H9 (cell line): ENCODE measurements around the gene CRAT. TPM values are rescaled to one million over a fixed set of nuclear protein-coding genes. Genes with fewer than 3 reads are reported as not detected.
A peak's percentile ranks its signal among the peaks of the same experiment; 100 is the strongest.

Experiments
- DNase-seq: peaks from one replicate; pipeline ENCODE4 v3.0.0-alpha.2; 2017
- H2AFZ ChIP-seq: one replicate; pipeline ENCODE4 v1.6.1; 2013; ENCODE audit warnings: mild to moderate bottlenecking, low read length, control low read depth, moderate library complexity
- H2AK5ac ChIP-seq: 2 replicates; pipeline ENCODE4 v1.6.1; 2013; ENCODE audit warnings: low read length, control low read depth, mixed read lengths; ENCODE audit not compliant: insufficient read length
- H2BK120ac ChIP-seq: one replicate; pipeline ENCODE4 v1.6.1; 2013; ENCODE audit warnings: low read depth, mild to moderate bottlenecking, low read length, control low read depth, inconsistent platforms; ENCODE audit not compliant: poor library complexity, severe bottlenecking
- H2BK12ac ChIP-seq: 2 replicates; pipeline ENCODE4 v1.6.1; 2013; ENCODE audit warnings: low read length, control low read depth, mixed read lengths, low read depth; ENCODE audit not compliant: insufficient read length
- H2BK15ac ChIP-seq: 2 replicates; pipeline ENCODE4 v1.6.1; 2013; ENCODE audit warnings: low read depth, low read length, control low read depth
- H2BK20ac ChIP-seq: one replicate; pipeline ENCODE4 v1.6.1; 2013; ENCODE audit warnings: low read depth, mild to moderate bottlenecking, low read length, control low read depth, inconsistent platforms; ENCODE audit not compliant: poor library complexity, severe bottlenecking
- H2BK5ac ChIP-seq: 2 replicates; pipeline ENCODE4 v1.6.1; 2013; ENCODE audit warnings: low read length, control low read depth, mixed read lengths; ENCODE audit not compliant: insufficient read length
- H3K14ac ChIP-seq: 2 replicates; pipeline ENCODE4 v1.6.1; 2013; ENCODE audit warnings: low read length, control low read depth; ENCODE audit not compliant: insufficient read depth
- H3K18ac ChIP-seq: 2 replicates; pipeline ENCODE4 v1.6.1; 2013; ENCODE audit warnings: low read depth, mild to moderate bottlenecking, mixed read lengths, low read length, control low read depth; ENCODE audit not compliant: insufficient read length
- H3K23ac ChIP-seq: 2 replicates; pipeline ENCODE4 v1.6.1; 2013; ENCODE audit warnings: low read length, control low read depth, mixed read lengths, low read depth; ENCODE audit not compliant: insufficient read length
- H3K23me2 ChIP-seq: 2 replicates; pipeline ENCODE4 v1.6.1; 2013; ENCODE audit warnings: low read depth, mild to moderate bottlenecking, mixed read lengths, low read length, control low read depth; ENCODE audit not compliant: insufficient read length, poor library complexity, severe bottlenecking
- H3K27ac ChIP-seq: 2 replicates; pipeline ENCODE4 v1.5.1; 2013; ENCODE audit warnings: low read length, control low read depth, mixed read lengths, low read depth; ENCODE audit not compliant: insufficient read length
- H3K27me3 ChIP-seq: 2 replicates; pipeline ENCODE4 v1.6.1; 2013; ENCODE audit warnings: low read length, control low read depth, inconsistent platforms; ENCODE audit not compliant: insufficient read depth
- H3K4ac ChIP-seq: 2 replicates; pipeline ENCODE4 v1.6.1; 2013; ENCODE audit warnings: low read depth, mild to moderate bottlenecking, control low read depth, inconsistent platforms, low read length, moderate library complexity
- H3K4me1 ChIP-seq: 2 replicates; pipeline ENCODE4 v1.6.1; 2013; ENCODE audit warnings: low read length, control low read depth, inconsistent platforms; ENCODE audit not compliant: insufficient read depth
- H3K4me2 ChIP-seq: 2 replicates; pipeline ENCODE4 v1.6.1; 2013; ENCODE audit warnings: low read length, control low read depth, mixed read lengths; ENCODE audit not compliant: insufficient read length, insufficient read depth
- H3K56ac ChIP-seq: 2 replicates; pipeline ENCODE4 v1.6.1; 2013; ENCODE audit warnings: low read depth, mild to moderate bottlenecking, mixed read lengths, low read length, control low read depth; ENCODE audit not compliant: insufficient read length
- H3K79me1 ChIP-seq: 2 replicates; pipeline ENCODE4 v1.6.1; 2013; ENCODE audit warnings: low read depth, mild to moderate bottlenecking, moderate library complexity, low read length, control low read depth, inconsistent platforms; ENCODE audit not compliant: insufficient read depth, poor library complexity, severe bottlenecking
- H3K79me2 ChIP-seq: 2 replicates; pipeline ENCODE4 v1.6.1; 2013; ENCODE audit warnings: low read length, control low read depth, inconsistent platforms; ENCODE audit not compliant: insufficient read depth
- H3K9ac ChIP-seq: 2 replicates; pipeline ENCODE4 v1.6.1; 2013; ENCODE audit warnings: low read length, control low read depth, mixed read lengths; ENCODE audit not compliant: insufficient read length; ENCODE audit errors: extremely low read depth
- H3K9me3 ChIP-seq: one replicate; pipeline ENCODE4 v1.6.1; 2013; ENCODE audit warnings: low read depth, low read length, inconsistent platforms; ENCODE audit not compliant: control insufficient read depth
- H3T11ph ChIP-seq: one replicate; pipeline ENCODE4 v1.6.1; 2013; ENCODE audit warnings: mild to moderate bottlenecking, low read length, control low read depth, inconsistent platforms
- H4K20me1 ChIP-seq: one replicate; pipeline ENCODE4 v1.6.1; 2013; ENCODE audit not compliant: control insufficient read depth, insufficient read length, insufficient read depth
- H4K5ac ChIP-seq: 2 replicates; pipeline ENCODE4 v1.6.1; 2013; ENCODE audit warnings: low read depth, mild to moderate bottlenecking, mixed read lengths, low read length, control low read depth; ENCODE audit not compliant: insufficient read length
- H4K8ac ChIP-seq: replicated peaks from 2 replicates; pipeline ENCODE4 v1.6.1; 2013; ENCODE audit warnings: low read length, control low read depth, mixed read lengths, low read depth; ENCODE audit not compliant: insufficient read length
- H4K91ac ChIP-seq: 2 replicates; pipeline ENCODE4 v1.6.1; 2013; ENCODE audit warnings: low read depth, mild to moderate bottlenecking, moderate library complexity, mixed read lengths, low read length, control low read depth; ENCODE audit not compliant: insufficient read length
- H3K27ac Mint-ChIP-seq, 3 experiments: 2 replicates in 2 of 3; 3 replicates in 1 of 3; pipeline ENCODE4 v1.8.0; 2020 to 2021; ENCODE audit warnings: mixed read lengths in 3 of 3, mild to moderate bottlenecking in 1 of 3, moderate library complexity in 1 of 3
- H3K27me3 Mint-ChIP-seq: 2 replicates; pipeline ENCODE4 v1.8.0; 2021; ENCODE audit warnings: low read depth, mild to moderate bottlenecking, moderate library complexity, mixed read lengths
- H3K36me3 Mint-ChIP-seq, 3 experiments: 2 replicates in 2 of 3; 3 replicates in 1 of 3; pipeline ENCODE4 v1.8.0; 2020 to 2021; ENCODE audit warnings: low read depth in 3 of 3, mixed read lengths in 3 of 3; ENCODE audit not compliant: insufficient read depth in 1 of 3
- H3K4me1 Mint-ChIP-seq, 2 experiments: 2 replicates each; pipeline ENCODE4 v1.8.0; 2020; ENCODE audit warnings: mixed read lengths in 2 of 2
- H3K4me3 Mint-ChIP-seq, 2 experiments: 2 replicates in 1 of 2; 3 replicates in 1 of 2; pipeline ENCODE4 v1.8.0; 2020 to 2021; ENCODE audit warnings: mild to moderate bottlenecking in 2 of 2, mixed read lengths in 2 of 2, moderate library complexity in 1 of 2
- H3K9me3 Mint-ChIP-seq, 2 experiments: 2 replicates in 1 of 2; 3 replicates in 1 of 2; pipeline ENCODE4 v1.8.0; 2020; ENCODE audit warnings: mild to moderate bottlenecking in 2 of 2, mixed read lengths in 2 of 2, moderate library complexity in 1 of 2
- WGBS: extraction: QIAGEN DNeasy Blood & Tissue Kit; methylation state at CpG from one replicate; pipeline ENCODE4 v1.1.7; 2013; ENCODE audit warnings: missing lambda C conversion rate, low lambda C conversion rate, mixed read lengths; ENCODE audit not compliant: insufficient read length; ENCODE audit errors: extremely low coverage; 5-methylcytosine and 5-hydroxymethylcytosine counted together
- total RNA-seq: library from RNA; stranded (reverse); gene quantifications from 2 replicates; pipeline ENCODE4 v1.2.1, GENCODE V29; 2021
- TF ChIP-seq, protein P1 (sequence below): fragments of 200-600 bp; sonication (generic); conservative IDR thresholded peaks from 3 replicates; pipeline ENCODE4 v1.8.0; 2021; ENCODE audit warnings: antibody characterized with exemption, mild to moderate bottlenecking

CRAT gene
- total RNA-seq, 1 experiment from 2014 or later = 15.0 TPM

DNA sequence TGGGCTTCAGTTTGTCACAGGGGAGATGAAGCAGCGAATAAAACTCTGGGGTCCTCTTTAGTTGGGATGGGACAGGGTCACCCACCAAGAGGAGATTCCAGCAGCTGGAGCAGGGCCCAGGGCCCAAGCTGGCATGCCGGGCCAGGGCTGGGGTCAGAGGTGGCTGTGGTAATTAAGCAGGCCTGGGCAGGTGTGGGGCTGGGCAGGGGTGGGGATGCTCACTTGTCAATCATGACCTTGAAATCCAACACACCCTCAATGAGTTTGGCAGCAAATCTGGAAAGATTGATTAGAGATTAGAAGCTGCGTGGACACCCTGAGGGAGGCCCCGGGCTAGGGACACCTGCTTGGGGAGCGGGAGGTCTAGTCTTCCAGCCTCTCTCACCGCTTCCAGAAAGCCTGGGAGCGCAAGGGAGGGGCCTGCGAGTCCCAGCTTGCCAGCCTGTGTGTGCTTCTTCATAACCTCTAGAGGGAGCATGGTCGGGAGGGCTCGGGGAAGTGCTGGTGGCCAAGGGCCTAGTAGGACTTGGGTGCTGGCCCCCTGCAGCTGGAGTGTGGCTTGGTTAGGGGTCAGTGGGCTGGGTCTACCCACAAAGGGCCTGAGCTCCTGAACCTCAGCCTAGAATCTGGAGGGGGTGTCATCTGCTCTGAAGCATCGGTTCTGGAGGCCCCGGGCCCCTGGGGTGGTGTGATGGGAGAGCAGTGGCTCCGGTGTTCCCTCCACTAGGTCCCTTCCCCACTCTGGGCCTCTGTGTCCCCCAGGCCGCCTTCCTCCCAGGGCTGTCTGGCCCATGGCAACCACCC lies 7.6 kb downstream of the CRAT start:
- DNase-seq = peak; percentile 85
- H3K4me2 ChIP-seq = no peak overlapping the region
- no peak overlapping the region for H3K27ac ChIP-seq

More for the DNA sequence above, 7.6 kb downstream of the CRAT start:
- Histone ChIP-seq H2BK15ac (no peak overlapping the region), H3K4me1 (no peaks in the 10 kb centered on the region; the same call in 1 of the 2 replicates), H3K23ac (no peak overlapping the region), H2AFZ (no peak overlapping the region), H3K9me3 (no peaks in the 10 kb centered on the region), H2AK5ac (no peak overlapping the region), H3K18ac (no peak overlapping the region), H3K79me2 (no peaks in the 10 kb centered on the region), H3T11ph (no peak overlapping the region), H3K9ac (no peak overlapping the region), H3K79me1 (no peaks in the 10 kb centered on the region), H4K5ac (no peak overlapping the region), H3K27me3 (no peaks in the 10 kb centered on the region), H3K23me2 (no peaks in the 10 kb centered on the region), H4K91ac (no peak overlapping the region), H2BK120ac (no peak overlapping the region), H3K14ac (no peak overlapping the region), H3K56ac (no peak overlapping the region), H2BK12ac (no peak overlapping the region), H4K8ac (no peak overlapping the region), H4K20me1 (no peaks in the 10 kb centered on the region), H2BK5ac (no peak overlapping the region), H2BK20ac (no peak overlapping the region), H3K4ac (no peak overlapping the region)
- peaks cover 6 to 10% of the 10 kb centered on the region in 2 experiments; a peak in 3 of 4 replicates for H3K4me1 Mint-ChIP-seq
- no peak overlapping the region for H3K27ac Mint-ChIP-seq
- H3K27me3 Mint-ChIP-seq = peaks cover 24% of the 10 kb centered on the region
- peaks cover 0 to 9% (median 1%) of the 10 kb centered on the region in 3 experiments; a peak in 3 of 7 replicates for H3K36me3 Mint-ChIP-seq
- TF ChIP-seq, protein P1, sequence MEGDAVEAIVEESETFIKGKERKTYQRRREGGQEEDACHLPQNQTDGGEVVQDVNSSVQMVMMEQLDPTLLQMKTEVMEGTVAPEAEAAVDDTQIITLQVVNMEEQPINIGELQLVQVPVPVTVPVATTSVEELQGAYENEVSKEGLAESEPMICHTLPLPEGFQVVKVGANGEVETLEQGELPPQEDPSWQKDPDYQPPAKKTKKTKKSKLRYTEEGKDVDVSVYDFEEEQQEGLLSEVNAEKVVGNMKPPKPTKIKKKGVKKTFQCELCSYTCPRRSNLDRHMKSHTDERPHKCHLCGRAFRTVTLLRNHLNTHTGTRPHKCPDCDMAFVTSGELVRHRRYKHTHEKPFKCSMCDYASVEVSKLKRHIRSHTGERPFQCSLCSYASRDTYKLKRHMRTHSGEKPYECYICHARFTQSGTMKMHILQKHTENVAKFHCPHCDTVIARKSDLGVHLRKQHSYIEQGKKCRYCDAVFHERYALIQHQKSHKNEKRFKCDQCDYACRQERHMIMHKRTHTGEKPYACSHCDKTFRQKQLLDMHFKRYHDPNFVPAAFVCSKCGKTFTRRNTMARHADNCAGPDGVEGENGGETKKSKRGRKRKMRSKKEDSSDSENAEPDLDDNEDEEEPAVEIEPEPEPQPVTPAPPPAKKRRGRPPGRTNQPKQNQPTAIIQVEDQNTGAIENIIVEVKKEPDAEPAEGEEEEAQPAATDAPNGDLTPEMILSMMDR = peak; percentile 76
- H3K9me3 Mint-ChIP-seq = no peaks in the 10 kb centered on the region
- no CpG with 5 or more reads among the region's 14 CpGs for WGBS
- no peak overlapping the region for H3K4me3 Mint-ChIP-seq
